Measurements from ENCODE around the gene DCAF10. TPM values are rescaled to one million over a fixed set of nuclear protein-coding genes. Genes with fewer than 3 reads are reported as not detected.
A peak's percentile ranks its signal among the peaks of the same experiment; 100 is the strongest.

The DCAF10 gene
- total and polyA plus RNA-seq, 2 experiments from 2014 or later: 15.8 to 20.9 TPM

GRCh38 chr9:37892063-37892462, 91.5 kb downstream of the DCAF10 start:
- Histone ChIP-seq H3K9me2 (ENCODE audit: insufficient read depth) (no peaks in the 10 kb centered on the region), H3K4me3 (no peak overlapping the region), H3K4me1 (ENCODE audit: insufficient read depth) (no peaks in the 10 kb centered on the region), H4K20me1 (ENCODE audit: insufficient read depth) (no peaks in the 10 kb centered on the region), H3K79me2 (ENCODE audit: insufficient read depth) (peaks cover 40% of the 10 kb centered on the region; the same call in 1 of the 2 replicates), H3K9me3 (ENCODE audit: low read depth) (no peaks in the 10 kb centered on the region), H3F3A (ENCODE audit: insufficient read depth) (0 out of 2 replicates have a peak, but pooled peaks cover 5% of the 10 kb centered on the region), H2AFZ (no peak overlapping the region), H3K9ac (no peak overlapping the region), H3K27me3 (replicated peaks; ENCODE audit: insufficient read depth) (no peaks in the 10 kb centered on the region), H3K27ac (no peak overlapping the region), H3K36me3 (ENCODE audit: low read depth) (peaks cover 28% of the 10 kb centered on the region), H3K4me2 (ENCODE audit: unreplicated experiment) (no peak overlapping the region)
- DNase-seq: no peak
- TF ChIP-seq EZH2phosphoT487 (IDR thresholded peaks at IDR 0.05; ENCODE audit: insufficient read depth, low read depth) (no peak), EZH2 (IDR thresholded peaks at IDR 0.05; ENCODE audit: insufficient read depth, poor library complexity, severe bottlenecking) (no peak)
- 90 to 97% methylated on average over 8 of the region's 8 CpGs for WGBS, 2 experiments (ENCODE audit: low coverage in 1 of 2, low lambda C conversion rate in 2 of 2, missing lambda C conversion rate in 2 of 2)
- in situ Hi-C loops (cut with MboI): no loop called here

- Histone ChIP-seq H2AFZ (no peak overlapping the region), H3K9ac (no peak overlapping the region), H3K9me3 (ENCODE audit: low read depth) (no peaks in the 10 kb centered on the region), H3K79me2 (ENCODE audit: insufficient read depth) (peaks cover 66% of the 10 kb centered on the region), H3K27me3 (replicated peaks; ENCODE audit: insufficient read depth) (no peaks in the 10 kb centered on the region), H3K36me3 (ENCODE audit: low read depth) (peaks cover 28% of the 10 kb centered on the region), H3K27ac (no peak overlapping the region), H4K20me1 (ENCODE audit: insufficient read depth) (no peaks in the 10 kb centered on the region), H3K4me3 (no peak overlapping the region), H3K9me2 (ENCODE audit: insufficient read depth) (no peaks in the 10 kb centered on the region), H3F3A (ENCODE audit: insufficient read depth) (peaks cover 14% of the 10 kb centered on the region; the same call in 1 of the 2 replicates), H3K4me1 (ENCODE audit: insufficient read depth) (peaks cover 20% of the 10 kb centered on the region), H3K4me2 (ENCODE audit: unreplicated experiment) (no peak overlapping the region)
- TF ChIP-seq EZH2phosphoT487 (IDR thresholded peaks at IDR 0.05; ENCODE audit: insufficient read depth, low read depth) (no peak), EZH2 (IDR thresholded peaks at IDR 0.05; ENCODE audit: insufficient read depth, poor library complexity, severe bottlenecking) (no peak)
- no peak for DNase-seq
- 23 to 31% methylated on average over 2 of the region's 2 CpGs for WGBS, 2 experiments (ENCODE audit: low coverage in 1 of 2, low lambda C conversion rate in 2 of 2, missing lambda C conversion rate in 2 of 2)
- in situ Hi-C loops (cut with MboI): no loop called here
These were observed 97.1 kb downstream of the DCAF10 start for GRCh38 chr9:37897665-37898064.

DNA sequence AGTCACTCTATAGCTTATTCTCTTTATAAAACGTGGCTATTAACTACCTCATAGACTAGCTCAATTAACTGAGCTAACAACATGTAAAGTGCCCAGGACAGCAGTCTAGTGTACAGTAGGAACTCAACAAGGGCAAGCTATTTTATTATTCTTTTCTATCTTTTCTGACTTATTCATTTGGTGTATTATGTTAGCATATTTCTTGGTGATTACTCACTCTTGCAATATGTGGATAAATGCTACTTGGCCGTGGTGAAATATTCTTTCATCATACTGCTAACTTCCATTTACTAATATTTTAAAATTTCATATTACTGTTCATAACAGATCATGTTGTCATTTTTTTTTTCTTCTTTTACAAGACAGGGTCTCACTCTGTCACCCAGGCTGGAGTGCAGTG, 98.4 kb downstream of the DCAF10 start:
- no peaks in the 10 kb centered on the region for H3K27me3 ChIP-seq (replicated peaks; ENCODE audit: insufficient read depth)
- no peak overlapping the region for H3K4me3 ChIP-seq
- peak overlapping the region; percentile 37 for H3K4me2 ChIP-seq (ENCODE audit: unreplicated experiment)
- peaks cover 21% of the 10 kb centered on the region for H3K4me1 ChIP-seq (ENCODE audit: insufficient read depth)
- WGBS, 2 experiments (ENCODE audit: low coverage in 1 of 2, low lambda C conversion rate in 2 of 2, missing lambda C conversion rate in 2 of 2): 30 to 34% methylated on average over 2 of the region's 2 CpGs
- H3K9me3 ChIP-seq (ENCODE audit: low read depth): no peaks in the 10 kb centered on the region
- peaks cover 70% of the 10 kb centered on the region for H3K79me2 ChIP-seq (ENCODE audit: insufficient read depth)
- peak overlapping the region; percentile 65 for H3K27ac ChIP-seq
- no peak overlapping the region for H2AFZ ChIP-seq
- no peak overlapping the region for H3K9ac ChIP-seq
- H3K9me2 ChIP-seq (ENCODE audit: insufficient read depth): no peaks in the 10 kb centered on the region
- in situ Hi-C loops (cut with MboI): no loop called here
- no peaks in the 10 kb centered on the region for H4K20me1 ChIP-seq (ENCODE audit: insufficient read depth)
- no peak for TF ChIP-seq EZH2phosphoT487 (IDR thresholded peaks at IDR 0.05; ENCODE audit: insufficient read depth, low read depth)
- TF ChIP-seq EZH2 (IDR thresholded peaks at IDR 0.05; ENCODE audit: insufficient read depth, poor library complexity, severe bottlenecking): no peak
- H3F3A ChIP-seq (ENCODE audit: insufficient read depth): peaks cover 15% of the 10 kb centered on the region; the same call in 1 of the 2 replicates
- peak; percentile 71 for DNase-seq
- peaks cover 25% of the 10 kb centered on the region for H3K36me3 ChIP-seq (ENCODE audit: low read depth)

GRCh38 chr9:37902131-37902530, 101.5 kb downstream of the DCAF10 start:
- H3K9ac ChIP-seq: peak overlapping the region; percentile 86
- H3K4me2 ChIP-seq (ENCODE audit: unreplicated experiment): peak overlapping the region; percentile 94
- no peak for DNase-seq
- H3K27ac ChIP-seq: 0 out of 2 replicates have a peak overlapping the region, but pooled peaks have one; percentile 59
- H4K20me1 ChIP-seq (ENCODE audit: insufficient read depth): no peaks in the 10 kb centered on the region
- TF ChIP-seq EZH2phosphoT487 (IDR thresholded peaks at IDR 0.05; ENCODE audit: insufficient read depth, low read depth) (no peak), EZH2 (IDR thresholded peaks at IDR 0.05; ENCODE audit: insufficient read depth, poor library complexity, severe bottlenecking) (no peak)
- H2AFZ ChIP-seq: no peak overlapping the region
- H3K27me3 ChIP-seq (replicated peaks; ENCODE audit: insufficient read depth): no peaks in the 10 kb centered on the region
- no peaks in the 10 kb centered on the region for H3K9me3 ChIP-seq (ENCODE audit: low read depth)
- H3K9me2 ChIP-seq (ENCODE audit: insufficient read depth): no peaks in the 10 kb centered on the region
- peaks cover 26% of the 10 kb centered on the region for H3K4me1 ChIP-seq (ENCODE audit: insufficient read depth)
- H3K36me3 ChIP-seq (ENCODE audit: low read depth): no peaks in the 10 kb centered on the region; the same call in none of the 2 replicates
- in situ Hi-C loops (cut with MboI): loop anchor here (10.0 kb wide), 2 partner anchors 263 to 443 kb away; no protein-coding TSS in a partner anchor
- H3F3A ChIP-seq (ENCODE audit: insufficient read depth): peaks cover 15% of the 10 kb centered on the region; the same call in 1 of the 2 replicates
- peak overlapping the region; percentile 86 for H3K4me3 ChIP-seq
- peaks cover 49% of the 10 kb centered on the region for H3K79me2 ChIP-seq (ENCODE audit: insufficient read depth)
